HG02759 (cell line): ENCODE results near the gene FAM170B.

Experiments used
- ATAC-seq: cut with Tn5 transposase; IDR thresholded peaks from one replicate; pipeline ENCODE4 v1.9.1; 2021; ENCODE audit warnings: mild to moderate bottlenecking, moderate library complexity; ENCODE audit not compliant: unreplicated experiment

The FAM170B gene

DNA sequence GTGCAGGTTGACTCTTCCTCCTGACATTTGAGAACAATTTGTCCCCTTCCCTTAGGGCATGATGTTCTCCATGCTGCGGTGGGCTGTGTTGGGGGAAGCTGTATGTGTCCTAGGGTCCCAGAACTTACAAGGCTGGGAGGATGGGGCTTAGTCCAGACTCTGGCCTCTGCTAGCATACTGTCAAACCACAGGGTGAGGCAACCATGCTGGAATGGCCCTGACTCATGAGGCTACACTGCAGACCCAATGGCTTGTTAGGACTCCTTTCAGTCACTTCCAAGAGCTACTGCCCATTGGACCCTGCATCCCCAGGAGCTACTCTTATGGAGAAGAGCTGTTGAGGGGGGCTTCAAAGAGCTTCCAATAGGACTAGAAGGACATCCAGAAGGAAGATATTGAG is 20.1 kb upstream of the FAM170B start:
- no peak for ATAC-seq

DNA sequence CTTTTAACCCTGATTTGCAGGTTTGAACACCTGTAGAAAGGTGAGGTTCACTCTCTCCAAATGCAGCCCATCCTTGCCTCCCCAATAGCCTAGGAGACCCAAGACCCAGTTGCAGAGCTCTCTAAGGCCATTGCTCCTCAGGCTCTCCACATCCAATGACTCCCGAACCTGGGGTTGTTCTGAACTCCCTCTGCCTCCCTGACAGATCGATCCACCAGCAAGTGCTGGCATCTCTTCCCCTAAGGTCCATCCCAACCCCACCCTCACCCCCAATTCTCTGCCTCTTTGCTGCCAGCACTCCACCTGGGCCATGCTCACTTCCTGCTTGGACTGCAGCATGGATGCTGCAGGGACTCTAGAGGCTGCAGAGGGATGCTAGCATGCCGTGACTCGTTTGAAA is 19.3 kb upstream of the FAM170B start:
- no peak for ATAC-seq

DNA sequence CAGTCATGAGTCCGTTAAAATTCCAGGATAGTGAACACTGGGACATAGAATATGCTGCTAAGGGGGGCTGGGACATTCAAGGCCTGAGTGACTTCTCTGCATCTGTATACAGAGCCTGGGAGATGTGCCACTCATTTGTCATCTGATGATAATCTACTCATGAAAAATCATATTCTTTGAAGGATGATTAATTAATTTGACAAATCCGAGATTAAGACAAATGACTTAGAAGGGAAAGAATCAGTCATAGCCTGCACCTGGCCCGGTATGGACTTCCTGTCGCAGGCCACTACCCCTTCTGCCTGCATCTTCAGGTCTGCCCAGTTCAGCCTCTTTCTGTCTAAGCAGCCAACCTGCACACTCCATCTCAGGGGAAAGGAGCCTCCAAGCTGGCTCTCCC is 18.8 kb upstream of the FAM170B start:
- no peak for ATAC-seq

DNA sequence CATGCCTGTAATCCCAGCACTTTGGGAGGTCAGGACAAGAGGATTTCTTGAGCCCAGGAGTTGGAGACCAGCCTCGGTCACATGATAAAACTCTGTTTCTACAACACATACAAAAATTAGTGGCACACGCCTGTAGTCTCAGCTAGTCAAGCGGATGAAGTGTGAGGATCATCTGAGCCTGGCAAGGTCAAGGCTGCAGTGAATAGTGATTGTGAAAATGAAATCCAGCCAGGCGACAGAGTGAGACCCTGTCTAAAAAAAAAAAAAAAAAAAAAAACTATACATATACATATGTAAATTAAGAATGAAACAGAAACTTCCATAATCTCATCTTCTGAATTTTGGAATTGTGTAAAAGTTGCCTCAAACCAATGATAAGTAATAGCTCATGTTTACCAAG is 18.2 kb upstream of the FAM170B start:
- ATAC-seq = no peak

DNA sequence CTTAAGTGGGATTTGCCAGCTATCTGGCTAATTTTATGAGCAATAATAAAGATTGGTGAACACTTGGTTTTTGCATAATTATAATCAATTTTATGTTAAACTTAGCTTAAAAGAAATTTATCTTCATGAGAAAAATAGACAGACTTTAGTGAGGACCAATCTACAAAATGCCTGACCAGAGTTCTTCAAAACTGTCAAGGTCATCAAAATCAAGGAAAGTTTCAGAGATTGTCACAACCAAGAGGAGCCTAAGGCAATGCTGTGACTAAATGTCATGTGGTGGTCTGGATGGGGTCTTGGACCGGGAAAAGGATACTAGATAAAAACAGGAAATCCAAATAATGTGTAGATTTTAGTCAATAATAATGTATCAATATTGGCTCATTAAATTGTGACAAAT is 17.7 kb upstream of the FAM170B start:
- no peak for ATAC-seq

DNA sequence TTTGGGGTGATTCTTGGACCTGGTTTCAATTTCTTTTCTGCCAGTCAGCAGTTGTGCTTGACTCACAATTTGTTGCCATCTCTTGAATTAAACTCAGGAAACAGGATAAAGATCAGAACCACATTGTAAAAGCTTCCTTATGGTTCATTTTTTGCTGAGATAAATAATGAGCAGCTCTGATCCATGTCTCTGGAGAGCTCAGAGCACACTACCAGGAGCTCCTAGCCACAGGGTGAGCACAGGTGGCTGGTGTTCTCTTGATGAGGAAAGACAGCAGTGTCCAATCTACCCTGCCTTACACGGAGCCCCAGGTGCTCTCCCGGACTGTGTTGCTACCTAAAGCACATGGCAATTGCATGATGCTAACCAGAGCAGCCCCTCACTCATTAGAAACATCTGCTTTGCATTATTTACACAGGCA is 17.2 kb upstream of the FAM170B start:
- no peak for ATAC-seq

DNA sequence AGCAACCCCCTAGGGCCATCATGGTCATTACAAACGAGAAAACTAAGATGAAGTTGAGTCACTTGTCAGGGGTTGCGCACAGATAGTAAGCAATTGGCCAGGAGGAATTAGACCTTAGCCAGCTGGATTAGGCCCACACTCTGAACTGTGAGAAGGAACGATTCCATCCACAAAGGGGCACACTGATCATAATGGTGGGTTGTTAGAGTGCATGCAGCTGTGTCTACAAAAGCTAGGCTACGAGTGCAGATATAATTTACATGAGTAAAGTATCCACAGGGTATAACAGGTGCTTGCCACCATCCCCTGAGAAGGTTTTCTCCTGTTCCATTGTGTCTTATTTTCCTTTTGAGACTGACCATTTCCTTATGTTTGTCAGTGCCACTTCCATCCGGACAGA is 16.6 kb upstream of the FAM170B start:
- ATAC-seq = no peak

DNA sequence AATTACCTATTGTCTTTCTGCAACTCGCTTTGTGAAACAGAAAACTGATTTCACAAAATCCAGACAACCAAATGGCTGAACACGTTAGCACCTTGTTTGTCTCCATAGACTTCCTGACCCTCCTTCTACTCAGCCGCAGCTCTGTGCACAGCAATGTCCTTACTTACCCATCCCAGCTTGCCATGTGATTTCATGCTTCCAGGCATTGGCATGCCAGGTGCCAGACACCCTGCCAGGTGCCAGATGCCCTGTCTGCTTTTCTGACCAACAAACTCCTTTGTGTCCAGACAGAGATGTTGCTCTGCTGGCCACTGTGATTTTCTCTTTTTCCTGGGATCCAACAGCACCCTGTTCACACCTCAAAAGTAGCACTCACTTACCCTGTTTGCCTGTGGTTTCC is 16.1 kb upstream of the FAM170B start:
- no peak for ATAC-seq

DNA sequence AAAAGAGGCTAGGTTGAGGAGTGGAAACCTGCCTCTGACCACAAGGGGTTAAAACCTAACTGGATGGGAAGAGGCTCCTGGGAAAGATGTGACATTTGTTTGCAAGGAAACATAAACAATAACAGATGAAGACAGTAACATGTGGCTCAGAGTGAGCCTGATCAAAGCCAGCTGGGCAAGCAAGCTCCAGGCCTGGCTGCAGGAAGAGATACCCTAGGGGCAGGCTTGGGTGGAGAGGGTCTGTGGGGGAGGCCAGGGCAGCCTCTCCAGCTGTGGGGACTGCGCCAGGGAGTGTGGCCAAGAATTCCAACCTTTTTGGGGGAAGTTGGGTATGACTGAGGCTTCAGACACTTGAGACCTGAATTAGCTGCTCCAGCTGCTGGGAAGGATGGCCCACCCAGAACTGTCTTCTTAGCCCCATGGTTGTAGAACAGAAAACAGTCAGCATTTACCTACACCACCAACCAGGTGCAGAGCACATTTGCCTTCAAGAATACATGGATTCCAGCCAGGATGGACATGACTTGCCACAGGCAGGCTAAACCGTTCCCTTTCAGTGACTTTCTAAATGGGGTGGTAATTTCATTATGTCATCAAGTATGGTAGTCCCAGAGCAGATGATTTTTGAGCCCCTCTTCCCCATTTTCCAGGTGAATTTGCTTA is 10.4 kb upstream of the FAM170B start:
- ATAC-seq = no peak

DNA sequence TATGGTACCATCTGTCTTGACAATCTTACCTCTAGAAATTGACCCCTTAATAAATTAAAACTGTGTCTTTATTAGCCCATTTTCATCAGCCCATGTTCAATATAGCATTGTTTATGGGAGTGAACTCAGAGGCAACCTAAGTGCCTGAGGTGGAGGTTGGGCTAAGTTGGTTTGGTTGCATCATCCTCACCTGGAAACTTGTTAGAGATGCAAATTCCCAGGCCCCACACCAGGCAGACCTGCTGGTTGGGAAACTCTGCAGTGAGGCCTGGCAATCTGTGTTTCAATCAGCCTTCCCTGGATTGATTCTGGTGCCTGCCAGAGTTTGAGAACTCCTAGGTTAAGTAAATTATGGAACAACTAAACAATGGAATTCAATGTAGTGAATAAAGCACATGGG is 9.4 kb upstream of the FAM170B start:
- ATAC-seq = no peak

DNA sequence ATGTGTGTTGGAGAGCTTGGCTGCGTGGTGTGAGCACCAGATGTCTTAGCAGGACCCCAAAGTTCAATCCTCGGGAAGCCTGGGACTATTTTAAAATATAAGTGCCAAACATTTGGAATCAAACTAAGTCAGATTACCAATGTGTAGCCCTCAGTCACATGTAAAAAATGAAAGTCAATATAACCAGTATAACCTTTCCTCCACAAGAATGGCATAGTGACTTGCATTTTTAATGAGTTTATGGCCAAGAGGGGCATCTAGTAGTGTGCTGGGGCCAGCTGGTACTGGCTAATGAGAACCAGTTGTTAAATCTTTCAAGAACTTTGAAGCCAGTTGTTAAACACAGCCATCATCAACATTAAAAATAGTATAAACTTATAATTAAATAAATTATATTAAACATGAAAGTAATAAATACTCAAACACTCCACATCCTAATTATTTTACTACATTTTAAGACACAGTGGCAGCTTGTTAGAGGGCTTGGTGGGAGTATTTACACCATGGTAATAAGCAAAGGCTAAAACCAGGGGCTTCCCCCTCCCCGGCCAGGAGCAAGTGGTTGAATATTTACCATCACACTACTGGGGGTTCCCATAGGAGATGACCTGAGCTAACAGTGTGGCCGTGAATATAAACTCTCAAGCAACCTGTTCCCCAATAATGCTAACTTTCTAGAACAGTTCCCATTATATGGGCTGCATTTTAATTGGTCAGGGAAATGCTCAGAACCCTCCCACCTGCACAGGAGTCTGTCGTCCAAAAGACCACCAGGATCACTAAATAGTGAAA is 7.9 kb upstream of the FAM170B start:
- peak; percentile 90 for ATAC-seq

DNA sequence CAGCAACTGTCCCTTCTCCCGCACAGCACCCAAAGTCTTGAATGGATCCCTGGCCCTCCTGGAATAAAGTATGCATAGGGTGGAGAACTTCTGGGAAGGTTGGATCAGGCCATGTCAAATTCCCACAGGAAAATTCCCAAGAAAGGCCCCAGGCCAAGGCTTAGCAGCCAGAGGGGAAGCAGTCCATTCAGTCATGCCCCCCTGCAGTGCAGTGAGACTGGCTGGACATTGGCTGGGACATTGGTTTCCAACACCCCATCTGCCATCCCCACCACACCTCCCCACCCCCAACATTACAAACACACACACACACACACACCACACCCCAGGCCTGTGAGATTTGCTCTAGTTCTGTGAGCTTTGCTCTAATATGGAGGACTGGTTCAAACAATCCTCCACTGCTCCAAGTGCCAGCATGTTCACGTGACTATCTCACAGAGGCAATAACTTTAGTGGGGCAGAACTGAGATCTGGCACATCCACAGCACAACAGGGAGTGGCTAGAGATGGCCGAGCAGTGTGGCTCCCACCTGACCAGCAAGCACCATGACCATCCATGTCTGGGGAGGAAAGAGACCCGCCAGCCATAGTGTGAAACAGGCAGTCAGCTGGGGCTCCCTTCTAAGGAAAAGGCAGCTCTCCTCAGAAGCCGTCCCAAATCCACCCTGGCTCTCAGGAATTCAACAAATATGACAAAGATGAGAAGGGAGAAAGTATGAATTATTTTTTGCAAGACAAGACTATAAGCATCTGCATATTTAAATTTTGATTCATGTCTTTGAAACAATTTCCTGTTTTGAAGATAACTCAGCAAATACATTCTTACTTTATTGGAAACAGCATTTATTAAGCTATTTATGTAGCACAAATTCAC is 6.7 kb upstream of the FAM170B start:
- no peak for ATAC-seq

DNA sequence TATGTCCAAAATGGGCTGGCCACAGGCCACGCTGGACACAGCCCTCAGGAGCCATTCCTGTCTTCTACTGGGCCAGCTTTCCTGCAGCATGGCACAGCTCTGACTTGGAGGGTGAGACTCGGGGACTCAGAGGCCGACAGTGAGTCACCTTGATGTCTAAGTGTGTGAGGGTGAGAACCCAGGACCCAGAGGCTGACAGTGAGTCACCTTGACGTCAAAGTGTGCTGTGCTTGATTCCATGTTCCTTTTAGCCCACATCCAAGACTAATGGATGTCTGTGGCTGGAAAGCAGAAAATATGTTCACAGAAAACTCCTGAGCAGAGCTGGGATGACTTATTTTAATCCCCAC is 6.0 kb upstream of the FAM170B start:
- ATAC-seq = no peak

DNA sequence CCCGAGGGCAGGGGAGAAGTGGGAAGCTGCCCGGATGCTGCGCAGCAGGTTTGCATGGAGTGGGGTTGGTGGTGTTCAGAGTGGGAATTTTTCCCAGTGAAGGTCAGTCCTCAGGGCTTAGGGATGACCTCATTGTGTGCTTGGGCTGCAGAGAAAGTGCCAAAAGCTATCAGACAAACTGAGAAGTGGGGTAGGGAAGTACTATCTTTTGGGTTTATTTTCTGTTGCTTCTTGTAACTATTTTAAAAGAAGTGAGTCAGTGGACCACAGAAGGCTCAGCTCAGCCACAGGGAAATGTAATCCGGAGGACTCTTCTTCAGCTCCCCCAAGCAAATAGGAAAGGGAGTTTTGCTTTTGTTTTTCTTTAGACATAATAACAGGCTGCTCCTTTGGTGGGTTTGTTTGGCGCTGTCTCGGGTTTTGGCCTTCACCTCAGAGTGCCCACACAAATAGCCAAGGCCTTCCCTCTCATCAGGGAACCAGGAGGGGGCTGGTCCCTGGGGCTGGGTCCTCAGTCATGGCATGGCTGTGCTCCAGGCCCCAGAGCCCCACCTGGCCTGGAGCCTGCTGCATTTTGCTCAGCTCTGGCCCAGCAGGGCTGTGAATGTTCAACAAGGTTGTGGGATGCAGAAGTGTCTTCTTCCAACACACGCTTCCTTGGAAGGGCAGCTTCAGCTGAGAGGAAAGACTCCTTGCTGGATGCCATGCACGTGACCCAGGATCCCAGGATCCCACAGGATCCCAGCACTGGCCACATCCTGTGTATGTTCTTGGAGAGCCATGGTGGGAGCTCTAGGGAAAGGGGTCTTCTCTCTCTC is 5.4 kb upstream of the FAM170B start:
- no peak for ATAC-seq

DNA sequence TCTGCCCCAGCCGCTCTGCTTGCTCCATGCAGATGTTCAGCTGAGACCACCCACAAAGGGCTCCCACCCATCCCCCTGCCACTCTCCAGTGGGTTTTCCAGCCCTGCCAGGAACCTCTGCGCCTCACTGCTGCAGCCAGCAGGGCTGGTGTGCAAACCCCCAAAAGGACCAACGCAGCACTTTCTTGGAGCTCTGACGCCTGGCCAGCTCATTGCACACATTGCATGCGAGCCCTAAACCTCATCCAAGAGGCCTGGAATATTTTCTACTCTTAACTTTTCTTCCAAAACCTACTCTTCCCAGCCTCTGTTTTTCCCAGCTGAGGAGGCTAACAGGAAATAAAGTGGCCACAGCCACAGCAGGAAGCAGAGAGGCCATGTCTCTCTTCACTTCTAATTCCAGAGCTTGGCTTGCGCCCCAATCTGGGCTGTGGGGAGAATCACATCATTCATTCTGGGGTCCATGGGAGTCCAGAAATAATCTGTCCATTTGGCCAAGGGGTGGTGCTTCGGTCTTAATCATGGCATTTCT is 4.6 kb upstream of the FAM170B start:
- no peak for ATAC-seq

DNA sequence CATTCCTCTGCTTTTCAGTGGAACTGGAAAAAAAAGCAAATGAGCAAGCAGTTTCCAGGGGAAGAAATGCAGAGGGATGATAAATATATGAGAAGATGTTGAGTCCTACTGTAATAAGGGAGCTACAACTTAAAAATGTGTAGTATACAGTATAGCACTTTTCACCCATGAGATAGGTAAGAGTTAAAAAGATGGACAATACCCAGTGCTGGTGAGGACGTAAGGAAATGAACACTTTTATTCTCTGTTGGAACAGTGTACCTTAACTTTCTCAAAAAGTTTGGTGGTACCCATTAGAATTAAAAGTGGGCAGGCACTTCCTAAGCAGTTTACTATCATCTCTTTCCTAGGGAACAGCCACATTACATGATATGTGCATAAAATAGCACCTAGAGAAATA is 2.7 kb upstream of the FAM170B start:
- no peak for ATAC-seq

DNA sequence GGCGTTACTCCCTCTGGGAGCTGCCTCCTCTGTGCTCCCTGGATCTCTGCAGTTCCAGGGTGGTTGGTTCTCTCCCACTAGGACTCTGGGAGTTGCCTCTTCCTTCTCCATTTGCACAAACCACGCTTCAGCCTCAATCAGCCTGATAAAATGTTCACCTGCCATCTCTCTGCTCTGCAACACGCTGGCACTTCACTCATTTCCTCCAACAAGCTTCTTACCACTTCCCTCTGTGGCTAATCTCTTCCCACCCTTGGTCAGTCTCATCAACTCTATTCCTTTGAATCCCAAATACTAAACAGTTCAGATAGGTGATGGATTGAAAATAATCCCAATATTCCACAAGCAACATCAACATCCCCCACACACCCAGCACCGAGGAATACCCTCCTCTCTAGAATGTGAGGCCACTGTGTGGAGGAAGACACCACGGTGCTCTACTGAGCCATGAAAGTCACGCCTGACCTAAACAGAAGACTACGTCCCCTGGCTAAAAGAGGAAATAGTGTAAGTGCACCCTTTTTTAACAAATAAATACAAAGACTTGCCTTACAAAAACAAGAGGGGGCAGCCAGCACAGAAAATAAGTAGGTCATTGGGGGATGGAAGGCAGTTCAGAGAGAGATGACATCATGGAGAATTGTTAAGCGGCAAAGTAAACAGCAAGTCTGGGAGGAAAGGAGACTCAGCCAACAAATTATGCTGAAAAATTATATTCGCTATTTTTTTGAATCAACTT is 1.9 kb upstream of the FAM170B start:
- ATAC-seq = peak; percentile 67

DNA sequence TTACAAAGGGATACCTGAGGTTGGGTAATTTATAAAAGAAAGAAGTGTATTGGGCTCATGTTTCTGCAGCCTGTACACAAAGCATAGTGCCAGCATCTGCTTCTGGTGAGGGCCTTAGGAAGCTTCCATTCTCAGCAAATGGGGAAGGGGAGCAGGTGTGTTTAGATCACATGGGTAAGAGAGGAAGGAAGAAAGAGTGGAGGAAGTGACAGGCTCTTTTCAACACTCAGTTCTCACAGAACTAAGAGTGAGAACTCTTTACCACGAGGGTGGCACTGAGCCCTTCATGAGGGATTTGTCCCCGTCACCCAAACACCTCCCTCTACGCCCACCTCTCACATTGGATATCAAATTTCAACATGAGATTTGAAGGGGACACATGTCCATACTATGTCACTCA is 506 bp upstream of the FAM170B start:
- no peak for ATAC-seq

DNA sequence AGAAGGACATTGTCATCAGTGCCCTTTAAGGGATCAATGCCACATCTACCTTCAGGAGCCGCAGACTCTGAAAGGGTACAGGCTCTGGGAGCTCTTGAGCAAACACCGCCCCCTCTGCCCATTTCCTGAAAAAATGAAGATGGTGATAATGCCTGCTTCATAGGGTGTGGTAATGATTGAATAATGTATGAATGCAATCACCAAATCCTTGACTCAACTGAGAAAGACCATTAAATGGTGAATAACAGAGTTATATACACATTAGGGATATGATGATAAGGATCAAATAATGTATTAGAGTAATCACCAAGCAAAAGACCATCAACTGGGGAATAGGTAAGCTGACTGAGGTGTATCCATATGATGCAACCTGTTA is 1.5 kb downstream of the FAM170B start:
- ATAC-seq = no peak
